Inflammatory macrophage (primary cell): ENCODE results near the gene FXYD7.

Experiments
- DNase-seq, 2 donors: peaks; one replicate each; pipeline ENCODE4 v3.0.0-alpha.2; 2020 to 2022

Gene FXYD7

DNA sequence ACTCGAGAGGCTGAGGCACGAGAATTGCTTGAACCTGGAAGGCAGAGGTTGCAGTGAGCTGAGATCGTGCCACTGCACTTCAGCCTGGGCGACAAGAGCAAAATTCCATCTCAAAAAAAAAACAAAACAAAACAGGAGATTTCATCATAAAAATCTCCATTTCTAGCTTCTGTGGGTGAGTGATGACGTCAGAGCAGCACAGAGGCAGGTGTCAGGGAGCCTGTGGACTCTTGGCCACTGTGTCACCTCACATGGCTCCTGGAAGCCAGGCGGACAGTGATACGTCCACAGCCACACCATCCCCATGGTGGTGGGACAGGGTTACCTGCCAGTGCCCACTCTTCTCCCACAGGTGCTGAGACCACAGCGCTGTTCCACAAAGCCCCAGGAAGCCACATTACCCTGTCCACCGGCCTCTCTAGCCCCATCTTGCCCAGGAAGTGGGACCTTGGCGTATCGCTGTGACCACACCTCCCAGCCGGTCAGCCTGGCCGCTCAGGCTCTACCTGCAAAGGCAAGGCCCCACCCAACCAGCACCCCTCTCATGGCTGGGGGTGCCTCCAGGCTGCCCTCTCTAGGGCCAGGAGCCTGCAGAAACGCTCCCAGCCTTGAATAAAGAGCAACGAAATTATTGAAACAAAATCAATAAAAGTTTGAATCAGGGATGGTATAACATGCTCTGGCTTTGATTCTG lies 29.9 kb upstream of the FXYD7 start:
- no peak for DNase-seq

DNA sequence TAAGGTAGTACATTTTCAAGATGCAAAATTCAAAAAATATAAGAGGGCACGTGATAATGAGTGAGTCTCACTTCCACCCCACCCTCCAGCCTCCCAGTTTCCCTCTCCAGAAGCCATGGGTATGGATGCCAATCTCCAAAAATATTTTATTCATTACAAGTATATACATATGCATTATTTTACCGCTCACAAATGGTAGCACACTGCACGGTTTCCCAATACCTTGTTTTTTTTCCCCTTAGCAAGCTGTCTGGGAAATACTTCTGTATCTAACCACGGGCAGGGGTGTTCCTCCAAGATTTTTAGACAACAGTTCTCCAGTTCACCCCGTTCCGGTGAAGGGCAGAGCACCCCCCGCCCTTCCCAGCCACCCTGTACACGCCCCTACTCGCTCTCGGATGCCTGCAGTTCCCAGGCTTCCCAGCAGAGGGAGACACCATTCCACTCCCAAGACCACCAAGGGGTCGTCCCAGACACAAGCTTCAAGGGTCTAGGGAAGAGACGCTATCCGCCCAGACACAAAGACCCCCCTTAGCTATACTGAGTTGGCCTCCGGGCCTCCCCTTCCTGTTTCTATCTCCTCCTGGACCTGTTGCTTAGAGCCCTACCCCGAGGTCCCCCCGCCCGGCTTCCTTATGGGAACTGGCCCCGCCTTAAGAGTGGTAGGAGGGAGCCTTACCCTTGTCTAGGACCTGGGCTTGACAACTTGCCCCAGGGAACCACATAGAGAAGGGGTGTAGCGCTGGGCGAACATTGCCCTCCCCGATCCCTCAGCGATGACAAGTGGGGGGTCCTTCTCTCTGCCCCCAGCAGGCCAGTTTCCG lies 28.5 kb upstream of the FXYD7 start:
- peak; percentile 48 to 52 for DNase-seq

DNA sequence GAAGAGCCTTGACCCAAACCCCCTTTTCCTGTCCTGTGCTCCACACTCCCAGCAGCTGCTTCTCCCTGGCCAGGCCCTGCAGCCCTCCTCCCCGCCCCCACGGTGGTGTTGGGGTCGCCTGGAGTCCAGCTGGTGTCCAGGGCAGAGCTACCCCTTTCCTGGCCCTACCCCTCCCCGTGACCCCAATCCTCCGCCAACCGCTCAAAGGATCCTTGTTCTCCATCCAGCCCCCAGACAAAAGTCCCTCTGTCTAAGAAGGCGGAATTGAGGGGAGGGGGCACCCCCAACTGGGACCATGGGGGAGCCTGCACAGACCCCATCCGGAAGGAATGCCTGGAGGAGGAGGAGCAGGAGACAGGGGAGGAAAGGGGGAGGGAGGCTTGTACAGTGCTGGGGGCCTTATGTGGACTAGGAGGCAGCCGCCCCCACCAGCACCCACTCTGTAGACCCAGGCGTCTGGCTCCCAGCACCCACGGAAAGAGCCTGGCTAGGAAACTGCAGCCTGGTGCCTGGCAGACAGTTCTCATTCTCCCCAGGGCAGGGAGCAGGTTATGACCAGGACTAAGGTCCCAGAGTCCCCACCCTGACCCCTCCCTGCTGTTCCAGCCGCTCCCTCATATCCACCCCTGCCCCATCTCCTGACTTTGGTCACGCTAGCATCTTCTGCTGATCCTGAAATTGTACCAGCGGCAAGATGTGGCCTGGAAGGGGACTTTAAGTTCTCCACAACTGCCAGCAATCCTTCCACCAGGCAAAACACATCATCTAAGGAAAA lies 27.7 kb upstream of the FXYD7 start, which contains the start of gene FXYD3:
TSS of gene FXYD3 (plus strand) at position 647 of the 775 bp plus-strand sequence. CDS start 3,554 bp downstream, outside the sequence.
- DNase-seq = no peak

DNA sequence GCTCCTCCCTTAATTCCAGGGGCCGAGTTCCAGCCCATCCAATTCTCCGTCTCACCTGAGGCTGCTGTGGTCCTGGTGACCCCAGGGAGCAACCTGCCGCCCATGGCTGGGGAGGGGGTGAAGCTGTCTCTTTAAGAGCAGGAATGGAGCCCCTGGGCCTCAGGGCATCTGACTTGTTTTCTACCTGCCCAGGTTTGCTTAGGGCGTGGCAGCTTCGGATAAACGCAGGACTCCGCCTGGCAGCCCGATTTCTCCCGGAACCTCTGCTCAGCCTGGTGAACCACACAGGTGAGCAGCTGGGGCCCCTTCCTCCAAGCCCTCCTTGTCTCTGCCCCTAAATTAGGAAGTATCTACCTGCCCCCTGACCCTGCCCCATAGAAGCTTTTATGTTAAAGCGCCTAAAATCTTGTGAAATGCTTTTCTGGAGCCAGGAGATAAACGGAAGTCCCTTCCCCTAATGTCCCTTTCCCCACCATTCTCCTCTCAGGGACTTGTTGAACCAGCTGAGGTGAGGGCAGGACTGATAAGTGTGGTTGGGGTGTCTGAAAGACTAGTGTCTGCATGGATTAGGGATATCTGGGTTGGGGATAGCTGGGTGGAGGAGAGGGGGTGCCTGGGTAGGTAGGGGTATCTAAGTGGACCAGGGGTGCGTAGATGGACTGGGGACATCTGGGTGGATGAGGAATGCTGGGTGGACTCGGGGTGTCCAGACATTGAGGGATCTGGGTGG lies 26.8 kb upstream of the FXYD7 start:
- DNase-seq = no peak

GRCh38 chr19:35117116-35117515 lies 25.9 kb upstream of the FXYD7 start:
- DNase-seq = no peak

DNA sequence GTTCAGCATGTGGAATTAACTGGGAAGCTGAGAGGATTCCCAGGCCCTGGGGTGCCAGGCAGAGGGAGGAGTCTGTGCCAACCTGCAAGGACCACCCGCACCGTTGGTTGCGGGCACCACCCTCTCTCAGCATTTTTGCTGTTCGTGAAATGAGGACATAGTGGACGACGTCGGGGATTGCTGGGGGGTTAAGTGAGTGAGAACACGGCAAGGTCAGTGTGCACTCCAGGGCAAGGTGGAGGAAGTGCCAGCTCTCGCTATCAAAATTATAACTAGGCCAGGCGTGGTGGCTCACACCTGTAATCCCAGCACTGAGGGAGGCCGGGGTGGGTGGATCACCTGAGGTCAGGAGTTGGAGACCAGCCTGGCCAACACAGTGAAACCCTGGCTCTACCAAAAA lies 25.3 kb upstream of the FXYD7 start:
- no peak for DNase-seq

GRCh38 chr19:35118268-35119020 lies 24.6 kb upstream of the FXYD7 start:
- no peak for DNase-seq

DNA sequence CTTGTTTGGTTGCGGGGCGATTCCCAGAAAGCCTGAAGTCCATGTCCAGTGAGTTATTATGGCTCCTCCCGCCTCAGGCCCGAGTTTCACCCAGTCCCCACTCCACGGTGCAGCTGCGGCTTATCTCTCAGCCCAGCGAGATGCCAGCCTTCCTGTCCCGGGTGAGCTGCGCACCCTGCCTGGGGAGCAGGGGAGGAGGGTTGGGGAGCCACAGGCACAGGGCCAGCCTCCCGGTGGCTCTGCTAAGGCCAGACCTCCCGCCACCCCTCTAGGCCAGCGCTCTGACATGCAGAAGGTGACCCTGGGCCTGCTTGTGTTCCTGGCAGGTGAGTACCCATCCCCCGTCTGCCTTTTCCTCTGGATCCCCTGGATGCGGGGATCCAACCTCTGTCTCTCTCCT lies 24.0 kb upstream of the FXYD7 start:
- DNase-seq = no peak

DNA sequence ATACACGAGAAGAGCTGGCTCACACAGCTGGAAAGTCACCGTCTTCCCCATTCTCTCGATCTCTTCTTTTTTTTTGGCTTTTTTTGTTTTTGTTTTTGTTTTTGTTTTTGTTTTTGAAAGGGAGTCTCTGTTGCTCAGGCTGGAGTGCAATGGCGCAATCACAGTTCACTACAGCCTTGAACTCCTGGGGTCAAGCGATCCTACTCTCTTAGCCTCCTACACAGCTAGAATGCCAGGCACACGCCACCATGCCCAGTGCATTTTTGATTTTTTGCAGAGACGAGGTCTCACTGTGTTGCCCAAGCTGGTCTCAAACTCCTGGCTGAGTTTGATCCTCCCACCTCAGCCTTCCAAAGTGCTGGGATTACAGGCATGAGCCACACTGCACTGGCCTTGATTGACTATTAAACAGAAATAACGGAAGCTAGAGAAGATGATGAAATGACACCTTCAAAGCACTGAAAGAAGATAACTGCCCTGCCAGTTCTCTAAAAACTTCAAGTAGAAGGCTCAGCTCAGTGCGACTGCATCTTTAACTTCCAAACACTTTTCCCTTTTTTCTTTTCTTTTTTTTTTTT lies 23.4 kb upstream of the FXYD7 start:
- DNase-seq = peak; percentile 60 to 61

- DNase-seq = peak; percentile 84 to 95
Observed at GRCh38 chr19:35120492-35120891, 22.6 kb upstream of the FXYD7 start.

DNA sequence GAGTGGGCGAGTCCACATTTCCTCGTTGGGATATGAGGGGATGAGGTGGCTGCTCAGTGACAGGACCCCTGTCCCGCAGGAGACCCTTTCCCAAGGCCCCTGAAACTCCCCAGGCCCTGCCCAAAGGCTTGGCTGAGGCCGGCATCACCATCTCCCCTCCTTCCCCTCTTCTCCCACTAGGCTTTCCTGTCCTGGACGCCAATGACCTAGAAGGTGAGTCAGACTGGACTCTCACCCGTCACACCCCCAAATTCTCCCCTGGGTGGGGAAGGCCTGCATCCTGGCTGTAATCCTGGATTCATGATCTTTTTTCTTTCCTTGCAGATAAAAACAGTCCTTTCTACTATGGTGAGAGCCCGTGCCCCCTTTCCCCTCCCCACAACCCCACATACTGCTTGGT lies 22.2 kb upstream of the FXYD7 start:
- peak in 1 of 2 donors; percentile 25 for DNase-seq

- no peak for DNase-seq
Observed at GRCh38 chr19:35122687-35123551, 20.1 kb upstream of the FXYD7 start.

GRCh38 chr19:35123573-35123972 lies 19.5 kb upstream of the FXYD7 start:
- DNase-seq = no peak

DNA sequence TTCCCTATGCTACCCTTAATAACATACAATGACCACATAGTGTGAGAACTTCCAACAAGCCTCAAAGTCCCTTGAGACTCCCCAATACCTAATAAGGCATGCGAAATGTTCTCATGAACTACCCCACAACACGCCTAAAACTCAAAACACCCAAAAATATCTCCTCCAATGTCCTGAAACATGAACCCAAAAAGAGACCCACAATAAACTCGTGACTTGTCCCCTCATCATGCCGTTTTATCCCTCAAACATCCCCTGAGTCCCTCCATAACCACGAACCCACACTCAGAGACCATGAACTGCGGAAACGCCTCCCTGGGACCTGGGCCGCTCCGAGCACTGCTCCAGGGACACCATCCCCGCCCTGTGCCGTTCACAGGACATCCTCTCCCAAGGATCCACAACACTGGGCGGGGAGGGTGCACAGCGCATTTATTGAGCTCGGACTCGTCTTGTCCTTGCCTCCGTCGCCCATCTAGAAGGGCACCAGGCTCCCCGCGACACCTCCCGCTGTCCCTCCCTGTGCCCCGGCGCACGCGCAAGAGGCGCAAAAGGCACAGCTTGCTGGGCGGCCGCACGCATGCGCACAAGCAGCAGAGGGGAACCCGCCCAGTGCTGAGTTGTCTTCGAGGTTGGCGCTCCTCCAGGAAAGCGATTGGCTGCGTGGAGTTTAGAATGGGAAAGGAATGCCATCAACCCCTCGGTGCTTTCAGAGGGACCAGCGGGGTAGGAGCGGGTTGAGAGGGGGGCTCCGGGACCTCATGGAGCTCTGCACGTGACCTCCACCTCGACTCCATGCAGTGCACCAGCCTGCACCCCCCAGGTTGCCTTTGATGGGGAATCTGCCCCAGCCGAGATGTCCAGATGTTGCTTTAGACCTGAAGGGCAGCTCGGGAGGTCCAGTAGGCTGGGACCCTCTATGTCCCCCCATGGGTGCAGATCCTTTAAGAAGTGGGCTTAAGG lies 18.7 kb upstream of the FXYD7 start:
- peak; percentile 84 to 93 for DNase-seq

DNA sequence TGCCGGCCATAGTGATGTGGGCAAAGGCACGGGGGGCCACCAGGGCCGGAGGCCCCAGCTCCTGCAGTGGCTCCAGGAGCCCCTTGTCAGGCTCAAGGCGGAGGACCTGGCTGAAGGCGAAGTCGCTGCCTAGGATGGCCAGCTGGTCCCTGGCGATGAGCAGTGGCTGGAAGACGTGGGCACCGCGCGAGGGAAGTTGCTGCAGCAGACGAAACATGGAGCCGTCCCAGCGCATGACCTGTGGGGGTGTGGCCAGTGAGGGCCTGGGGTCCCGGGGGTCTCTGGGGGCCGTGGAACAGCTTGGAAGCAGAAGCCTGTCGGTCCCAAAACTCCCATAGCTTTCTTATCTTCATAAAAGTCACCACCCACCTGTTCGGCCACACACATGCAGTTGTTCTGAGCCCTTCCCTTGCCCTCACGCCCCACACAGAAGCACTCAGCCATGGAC lies 17.8 kb upstream of the FXYD7 start:
- no peak for DNase-seq

GRCh38 chr19:35125749-35126623 lies 17.1 kb upstream of the FXYD7 start:
- no peak for DNase-seq

DNA sequence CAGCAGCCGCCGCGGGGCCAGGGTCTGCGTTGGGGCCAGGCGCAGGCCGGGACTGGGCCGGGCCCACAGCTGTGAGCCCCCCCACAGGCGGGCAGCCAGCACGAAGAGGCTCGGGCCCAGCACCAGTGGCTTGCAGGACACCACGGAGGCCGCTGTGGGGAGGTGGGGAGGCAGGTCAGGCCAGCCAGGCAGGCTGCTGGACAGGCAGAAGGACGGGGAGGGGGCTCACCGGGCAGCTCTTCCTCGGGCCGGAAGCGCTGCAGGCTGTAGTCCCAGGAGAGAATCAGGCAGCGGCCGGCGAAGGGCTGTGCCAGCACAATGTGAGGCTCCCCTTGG lies 16.5 kb upstream of the FXYD7 start:
- no peak for DNase-seq

DNA sequence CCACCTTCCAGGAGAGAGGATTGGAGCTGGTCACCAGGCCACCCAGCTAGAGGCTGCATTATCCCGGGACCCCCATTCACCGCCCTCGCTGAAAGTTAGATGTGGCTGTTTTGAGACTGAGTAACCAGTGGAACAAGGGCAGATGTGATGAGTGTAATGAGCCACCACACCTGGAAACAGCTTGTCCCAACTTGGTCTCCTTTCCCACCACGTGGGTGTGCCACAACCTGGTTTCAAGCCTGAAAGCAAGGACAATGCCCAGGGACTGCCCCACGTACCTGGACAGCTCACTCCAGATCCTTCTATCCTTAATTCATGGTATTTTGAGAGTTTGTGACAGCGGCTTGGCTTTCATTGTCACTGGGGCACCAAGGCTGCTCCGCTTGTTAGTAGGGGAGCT lies 15.2 kb upstream of the FXYD7 start:
- DNase-seq = no peak
